Thymus (tissue), 14 donors: Measurements from ENCODE around the gene VWC2L. TPM values are rescaled to one million over a fixed set of nuclear protein-coding genes. Genes with fewer than 3 reads are reported as not detected.
A peak's percentile ranks its signal among the peaks of the same experiment; 100 is the strongest.

ENCODE experiments used
- DNase-seq, 9 donors: peaks; one replicate each; pipeline ENCODE4 v3.0.0-alpha.2; 2013; ENCODE audit warnings: low spot score in 9 of 9, low read depth in 6 of 9, missing footprints in 1 of 9
- H3K27ac ChIP-seq, 2 donors: one replicate each; pipeline ENCODE4 v1.5.1; 2013; ENCODE audit warnings: control low read depth in 1 of 2, low read depth in 1 of 2, low read length in 1 of 2, mild to moderate bottlenecking in 1 of 2, moderate library complexity in 1 of 2
- H3K27me3 ChIP-seq, 2 donors: one replicate each; pipeline ENCODE4 v1.5.1; 2013; ENCODE audit warnings: low read length in 1 of 2; ENCODE audit not compliant: control insufficient read depth in 2 of 2, insufficient read depth in 1 of 2
- H3K36me3 ChIP-seq, 2 donors: one replicate each; pipeline ENCODE4 v1.5.1; 2013; ENCODE audit warnings: low read length in 1 of 2, mild to moderate bottlenecking in 1 of 2, moderate library complexity in 1 of 2; ENCODE audit not compliant: control insufficient read depth in 2 of 2, insufficient read depth in 2 of 2
- H3K4me1 ChIP-seq, 2 donors: one replicate each; pipeline ENCODE4 v1.5.1; 2013; ENCODE audit warnings: low read length in 2 of 2; ENCODE audit not compliant: control insufficient read depth in 2 of 2, insufficient read depth in 2 of 2
- H3K4me3 ChIP-seq, 2 donors: one replicate each; pipeline ENCODE4 v1.5.1; 2013; ENCODE audit warnings: low read length in 2 of 2, control low read depth in 1 of 2, mild to moderate bottlenecking in 1 of 2
- H3K9me3 ChIP-seq, 2 donors: one replicate each; pipeline ENCODE4 v1.5.1; 2013; ENCODE audit warnings: low read length in 1 of 2, mild to moderate bottlenecking in 1 of 2; ENCODE audit not compliant: control insufficient read depth in 2 of 2, insufficient read depth in 1 of 2
- WGBS: extraction: QIAGEN DNeasy Blood & Tissue Kit; methylation state at CpG from one replicate; pipeline ENCODE4 v1.1.7; 2013; 5-methylcytosine and 5-hydroxymethylcytosine counted together
- long read RNA-seq, 10 donors: transcript quantifications; one replicate each; lab custom pipeline, GENCODE V29; 2026
- polyA plus RNA-seq: library from polyadenylated mRNA; stranded (reverse); fragments of 200-250 nt; gene quantifications from one replicate; pipeline ENCODE4 v1.2.3, GENCODE V29; 2013
- total RNA-seq: library from RNA; stranded (reverse); fragments of 120-200 nt; gene quantifications from one replicate; pipeline ENCODE4 v1.2.4, GENCODE V29; 2013
- donor health status: healthy.

Gene VWC2L
- total RNA-seq = not detected
- polyA plus RNA-seq = 0.02 TPM
- long read RNA-seq, donor 1 = 0 reads
- long read RNA-seq, donor 2 = 0 reads
- long read RNA-seq, donor 3 = 0 reads
- long read RNA-seq, donor 4 = 0 reads
- long read RNA-seq, donor 5 = 0 reads
- long read RNA-seq, donor 6 = 0 reads
- long read RNA-seq, donor 7 = 0 reads
- long read RNA-seq, donor 8 = 0 reads
- long read RNA-seq, donor 9 = 0 reads
- long read RNA-seq, donor 10 = 0 reads

- Histone ChIP-seq H3K4me3 (no peak within 1 kb of the TSS), H3K27me3 (peaks cover 0 to 4% of the 10 kb centered on the region in 2 donors), H3K27ac (no peak within 1 kb of the TSS), H3K4me1 (no peaks in the 10 kb centered on the region), H3K36me3 (no peaks in the 10 kb centered on the region), H3K9me3 (no peaks in the 10 kb centered on the region)
- DNase-seq = peak in 8 of 9 donors; percentile 19 to 69 (median 40)
- 19% methylated on average over 19 of the region's 19 CpGs for WGBS
Observed at GRCh38 chr2:214410918-214411554, at the start of gene VWC2L. TSS of gene VWC2L (plus strand) at chr2:214411054. CDS start at chr2:214414194, 3,140 bp downstream.

DNA sequence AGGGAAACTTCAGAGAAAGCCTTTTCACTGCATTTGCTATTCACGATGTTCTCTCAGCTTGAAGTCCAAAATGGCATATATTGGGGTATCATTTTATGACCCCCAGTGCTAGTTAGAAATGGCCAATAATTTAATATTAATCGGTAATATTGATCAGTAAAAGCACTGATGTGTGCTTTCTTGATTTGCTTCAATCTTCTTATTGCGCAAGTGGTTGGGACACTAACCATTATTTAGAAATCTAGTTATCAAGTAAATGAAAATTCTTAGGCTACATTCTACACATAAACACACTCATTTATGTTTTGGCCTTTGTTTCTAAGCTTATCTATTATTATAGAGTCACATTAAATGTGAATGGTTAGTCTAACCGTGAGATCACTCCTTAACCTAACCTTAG, 49.7 kb upstream of the VWC2L start:
- Histone ChIP-seq H3K27me3 (no peaks in the 10 kb centered on the region), H3K27ac (no peak overlapping the region), H3K4me3 (no peak overlapping the region), H3K4me1 (no peaks in the 10 kb centered on the region), H3K9me3 (no peaks in the 10 kb centered on the region), H3K36me3 (no peaks in the 10 kb centered on the region)
- no peak for DNase-seq
- WGBS = 96% methylated on average over 4 of the region's 4 CpGs

- no peak for DNase-seq
- 96% methylated on average over 1 of the region's 1 CpG for WGBS
- Histone ChIP-seq H3K36me3 (no peaks in the 10 kb centered on the region), H3K27me3 (no peaks in the 10 kb centered on the region), H3K4me1 (no peaks in the 10 kb centered on the region), H3K27ac (no peak overlapping the region), H3K4me3 (no peak overlapping the region), H3K9me3 (no peaks in the 10 kb centered on the region)
Observed at GRCh38 chr2:214365549-214365948, 45.3 kb upstream of the VWC2L start.

DNA sequence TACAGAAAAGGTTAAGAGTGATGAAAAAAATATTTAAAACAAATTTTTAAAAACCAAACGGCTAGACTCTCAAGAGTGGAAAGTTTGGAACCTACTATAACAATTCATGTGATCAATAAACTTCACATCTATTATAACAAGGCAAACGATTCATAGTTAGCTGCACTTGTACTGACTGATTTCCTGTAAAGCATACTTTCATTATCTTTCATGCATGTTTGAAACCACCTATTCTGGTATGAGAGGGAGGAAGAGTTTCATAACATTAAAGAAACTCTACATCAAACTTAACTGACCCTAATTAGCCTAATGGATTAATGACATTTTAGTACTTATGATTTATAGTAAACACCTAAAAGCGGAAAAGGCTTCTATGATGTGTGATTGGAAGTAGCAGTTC, 43.7 kb upstream of the VWC2L start:
- Histone ChIP-seq H3K4me3 (no peak overlapping the region), H3K27me3 (no peaks in the 10 kb centered on the region), H3K36me3 (no peaks in the 10 kb centered on the region), H3K9me3 (no peaks in the 10 kb centered on the region), H3K4me1 (no peaks in the 10 kb centered on the region), H3K27ac (no peak overlapping the region)
- WGBS = 91% methylated on average over 3 of the region's 3 CpGs
- DNase-seq = no peak

DNA sequence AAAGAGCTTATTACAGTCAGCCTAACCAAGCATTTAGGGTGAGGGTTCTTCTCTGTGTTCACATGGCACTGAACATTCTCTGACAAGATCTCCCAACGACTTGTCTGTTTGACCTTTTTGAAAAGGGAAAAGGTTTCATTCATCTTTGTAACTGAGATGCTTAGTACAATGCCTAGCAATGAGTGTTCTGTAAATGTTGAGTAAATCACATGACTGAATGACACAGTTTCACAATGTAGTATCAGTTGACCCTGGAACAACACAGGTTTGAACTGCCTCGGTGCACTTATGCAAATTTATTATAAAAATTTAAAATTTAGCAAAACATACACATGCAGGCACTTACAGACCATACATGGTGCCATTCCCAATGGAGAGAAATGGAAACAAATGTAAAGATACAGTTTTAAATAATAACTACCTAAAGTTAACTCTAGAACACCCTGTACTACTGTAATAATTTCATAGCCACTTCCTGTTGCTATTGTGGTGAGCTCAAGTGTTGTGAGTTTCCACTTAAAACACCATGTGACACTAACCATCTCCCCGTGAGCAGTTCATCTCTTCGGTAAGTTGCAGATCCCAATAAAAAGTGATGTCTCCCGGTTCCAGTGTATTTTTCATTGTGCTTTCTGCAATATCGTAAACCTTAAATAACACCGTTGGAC, 34.1 kb upstream of the VWC2L start:
- Histone ChIP-seq H3K36me3 (no peaks in the 10 kb centered on the region), H3K4me1 (no peaks in the 10 kb centered on the region), H3K27ac (no peak overlapping the region), H3K4me3 (no peak overlapping the region), H3K27me3 (no peaks in the 10 kb centered on the region), H3K9me3 (no peaks in the 10 kb centered on the region)
- WGBS = 90% methylated on average over 7 of the region's 7 CpGs
- no peak for DNase-seq

GRCh38 chr2:214377286-214377624, 33.6 kb upstream of the VWC2L start:
- 94% methylated on average over 5 of the region's 5 CpGs for WGBS
- no peak for DNase-seq
- H3K36me3 ChIP-seq = no peaks in the 10 kb centered on the region
- H3K4me3 ChIP-seq = no peak overlapping the region
- no peaks in the 10 kb centered on the region for H3K4me1 ChIP-seq
- H3K27me3 ChIP-seq = no peaks in the 10 kb centered on the region
- no peaks in the 10 kb centered on the region for H3K9me3 ChIP-seq
- no peak overlapping the region for H3K27ac ChIP-seq

GRCh38 chr2:214378455-214379103, 32.3 kb upstream of the VWC2L start:
- no peak for DNase-seq
- Histone ChIP-seq H3K4me1 (no peaks in the 10 kb centered on the region), H3K27ac (no peak overlapping the region), H3K4me3 (no peak overlapping the region), H3K36me3 (no peaks in the 10 kb centered on the region), H3K9me3 (no peaks in the 10 kb centered on the region), H3K27me3 (no peaks in the 10 kb centered on the region)
- WGBS = 71% methylated on average over 3 of the region's 3 CpGs

DNA sequence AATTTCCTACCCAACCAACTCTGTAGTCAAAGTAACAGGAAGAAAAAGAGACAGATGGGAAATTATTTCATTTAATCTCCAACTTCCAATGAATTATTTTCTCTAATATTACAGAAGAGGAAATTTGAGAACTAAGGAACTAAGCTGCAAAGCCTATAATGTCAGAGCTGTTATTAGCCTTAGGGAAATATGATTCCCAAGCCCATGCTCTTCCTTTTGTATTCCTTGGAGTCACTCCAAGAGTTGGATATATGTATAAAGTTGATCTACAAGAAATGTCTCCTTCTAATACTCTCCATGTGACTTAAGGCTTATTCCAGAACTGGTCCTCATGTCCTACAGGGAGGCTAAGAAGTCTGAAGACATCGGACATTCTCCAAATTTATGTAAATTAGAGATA, 31.6 kb upstream of the VWC2L start:
- DNase-seq = no peak
- Histone ChIP-seq H3K9me3 (no peaks in the 10 kb centered on the region), H3K4me3 (no peak overlapping the region), H3K27me3 (no peaks in the 10 kb centered on the region), H3K36me3 (no peaks in the 10 kb centered on the region), H3K4me1 (no peaks in the 10 kb centered on the region), H3K27ac (no peak overlapping the region)
- WGBS = 94% methylated on average over 1 of the region's 1 CpG

DNA sequence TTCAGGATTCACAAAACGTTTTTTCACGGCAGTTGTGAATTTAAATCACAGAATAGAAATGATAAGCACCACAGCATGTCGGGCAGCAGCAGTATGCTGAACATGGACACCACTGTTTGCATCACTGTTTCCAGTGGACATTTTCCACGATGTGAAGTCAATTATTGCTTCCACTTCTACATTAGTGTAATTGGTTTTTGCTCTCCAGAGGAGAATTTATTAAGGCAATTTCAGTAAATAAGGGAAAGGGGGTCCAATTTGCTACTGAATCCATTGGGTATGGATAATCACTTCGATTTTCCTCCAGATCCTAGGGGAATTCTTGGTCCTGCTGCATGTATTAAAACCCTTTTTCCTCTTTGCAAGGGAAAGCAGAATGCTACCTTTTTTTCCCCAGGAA, 30.2 kb upstream of the VWC2L start:
- Histone ChIP-seq H3K36me3 (no peaks in the 10 kb centered on the region), H3K4me1 (no peaks in the 10 kb centered on the region), H3K9me3 (no peaks in the 10 kb centered on the region), H3K4me3 (no peak overlapping the region), H3K27ac (no peak overlapping the region), H3K27me3 (no peaks in the 10 kb centered on the region)
- DNase-seq = no peak
- 78% methylated on average over 5 of the region's 5 CpGs for WGBS
